Caco-2 (cell line): ENCODE measurements around the gene NLGN4X. TPM values are rescaled to one million over a fixed set of nuclear protein-coding genes. Genes with fewer than 3 reads are reported as not detected.

Source experiments
- BruUV-seq: library from RNA; stranded (reverse); fragments of 400-500 nt; replicated peaks from 2 replicates; lab custom pipeline; 2021; lab: Mats Ljungman, UMichigan
- CTCF ChIA-PET: fragments of 300-600 bp; sonication (Branson Sonifier 250); formaldehyde crosslinking; loops from one replicate; lab custom pipeline; 2022; ENCODE audit warnings: antibody characterized with exemption; lab: Charles Lee
- POLR2A ChIA-PET: fragments of 300-600 bp; sonication (Branson Sonifier 250); formaldehyde crosslinking; loops from one replicate; lab custom pipeline; 2022; ENCODE audit warnings: antibody characterized with exemption; lab: Charles Lee
- DNase-seq, 2 experiments: peaks; one replicate each; pipeline versions ENCODE4 v3.0.0 to v3.0.0-alpha.2; 2020 to 2022
- H3K27me3 ChIP-seq: replicated peaks from 2 replicates; pipeline ENCODE4 v1.6.0; 2011; ENCODE audit warnings: low read length; ENCODE audit not compliant: control insufficient read depth, insufficient read depth
- H3K36me3 ChIP-seq: 2 replicates; pipeline ENCODE4 v1.5.1; 2011; ENCODE audit warnings: low read length; ENCODE audit not compliant: control insufficient read depth, insufficient read depth
- H3K4me1 ChIP-seq: fragments of 250-450 bp; sonication (Bioruptor Pico); 2 replicates; pipeline ENCODE4 v1.5.1; 2020; ENCODE audit warnings: mild to moderate bottlenecking
- H3K4me3 ChIP-seq: 2 replicates; pipeline ENCODE4 v1.5.1; 2011; ENCODE audit warnings: low read depth, mild to moderate bottlenecking, control low read depth, low read length
- H3K9me3 ChIP-seq: fragments of 250-450 bp; sonication (Bioruptor Pico); 2 replicates; pipeline ENCODE4 v1.5.1; 2020; ENCODE audit warnings: mild to moderate bottlenecking, moderate library complexity
- H3K27ac Mint-ChIP-seq: one replicate; pipeline ENCODE4 v1.8.0; 2022; ENCODE audit warnings: mixed read lengths; ENCODE audit not compliant: unreplicated experiment
- H3K27me3 Mint-ChIP-seq: one replicate; pipeline ENCODE4 v1.8.0; 2022; ENCODE audit warnings: mixed read lengths; ENCODE audit not compliant: insufficient read depth, unreplicated experiment
- H3K36me3 Mint-ChIP-seq: one replicate; pipeline ENCODE4 v1.8.0; 2022; ENCODE audit warnings: mild to moderate bottlenecking, mixed read lengths; ENCODE audit not compliant: insufficient read depth, unreplicated experiment
- H3K4me1 Mint-ChIP-seq: one replicate; pipeline ENCODE4 v1.8.0; 2022; ENCODE audit warnings: low read depth, mixed read lengths; ENCODE audit not compliant: unreplicated experiment
- H3K4me3 Mint-ChIP-seq: one replicate; pipeline ENCODE4 v1.8.0; 2022; ENCODE audit warnings: mild to moderate bottlenecking, moderate library complexity, mixed read lengths; ENCODE audit not compliant: unreplicated experiment
- H3K9me3 Mint-ChIP-seq: one replicate; pipeline ENCODE4 v1.8.0; 2022; ENCODE audit warnings: mixed read lengths; ENCODE audit not compliant: unreplicated experiment
- intact Hi-C: fragments of 100-400 bp; cut with micrococcal nuclease; formaldehyde crosslinking; loops from one replicate; pipeline ENCODE4 v1.10.0; 2022; ENCODE audit not compliant: unreplicated experiment
- total RNA-seq: library from RNA; stranded (reverse); gene quantifications from 2 replicates; pipeline ENCODE4 v1.2.3, GENCODE V29; 2022
- TF ChIP-seq, protein P1 (sequence below), 2 experiments: fragments of 200-600 bp in 1 of 2; IDR thresholded peaks; 1 replicate in 1 of 2; 2 replicates in 1 of 2; pipeline versions ENCODE4 v1.5.1 to v1.8.0; 2011 to 2022; ENCODE audit warnings: antibody characterized with exemption in 1 of 2, control low read depth in 1 of 2, inconsistent platforms in 1 of 2, low read depth in 1 of 2, low read length in 1 of 2, mild to moderate bottlenecking in 1 of 2, moderate library complexity in 1 of 2; ENCODE audit not compliant: insufficient read depth in 1 of 2, severe bottlenecking in 1 of 2, unreplicated experiment in 1 of 2

Gene NLGN4X
- total RNA-seq, 1 experiment from 2014 or later: not detected

DNA sequence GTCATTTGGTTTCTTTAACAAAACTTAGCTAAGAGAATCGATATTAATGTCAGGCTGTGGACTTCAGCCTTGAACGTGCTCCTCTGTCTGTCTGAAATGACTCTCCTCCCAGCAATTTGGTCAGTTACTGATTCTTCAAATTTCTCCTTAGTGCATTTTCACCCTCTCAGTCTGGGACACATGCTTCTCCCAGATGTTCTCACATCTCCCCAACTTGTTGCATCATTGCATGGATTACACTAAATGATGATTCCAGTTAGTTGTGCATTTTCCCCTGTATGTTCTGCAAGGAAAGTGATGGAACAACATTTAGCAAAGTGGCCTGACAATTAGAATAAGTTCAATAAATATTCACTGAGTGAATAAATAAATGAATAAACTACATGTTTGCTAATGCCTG lies 94.4 kb downstream of the NLGN4X start:
- Histone ChIP-seq H3K36me3 (no peaks in the 10 kb centered on the region), H3K27me3 (no peaks in the 10 kb centered on the region), H3K4me3 (no peak overlapping the region), H3K9me3 (no peaks in the 10 kb centered on the region), H3K4me1 (no peaks in the 10 kb centered on the region)
- DNase-seq: no peak
- intact Hi-C loops: no loop called here
- TF ChIP-seq, protein P1, sequence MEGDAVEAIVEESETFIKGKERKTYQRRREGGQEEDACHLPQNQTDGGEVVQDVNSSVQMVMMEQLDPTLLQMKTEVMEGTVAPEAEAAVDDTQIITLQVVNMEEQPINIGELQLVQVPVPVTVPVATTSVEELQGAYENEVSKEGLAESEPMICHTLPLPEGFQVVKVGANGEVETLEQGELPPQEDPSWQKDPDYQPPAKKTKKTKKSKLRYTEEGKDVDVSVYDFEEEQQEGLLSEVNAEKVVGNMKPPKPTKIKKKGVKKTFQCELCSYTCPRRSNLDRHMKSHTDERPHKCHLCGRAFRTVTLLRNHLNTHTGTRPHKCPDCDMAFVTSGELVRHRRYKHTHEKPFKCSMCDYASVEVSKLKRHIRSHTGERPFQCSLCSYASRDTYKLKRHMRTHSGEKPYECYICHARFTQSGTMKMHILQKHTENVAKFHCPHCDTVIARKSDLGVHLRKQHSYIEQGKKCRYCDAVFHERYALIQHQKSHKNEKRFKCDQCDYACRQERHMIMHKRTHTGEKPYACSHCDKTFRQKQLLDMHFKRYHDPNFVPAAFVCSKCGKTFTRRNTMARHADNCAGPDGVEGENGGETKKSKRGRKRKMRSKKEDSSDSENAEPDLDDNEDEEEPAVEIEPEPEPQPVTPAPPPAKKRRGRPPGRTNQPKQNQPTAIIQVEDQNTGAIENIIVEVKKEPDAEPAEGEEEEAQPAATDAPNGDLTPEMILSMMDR (IDR thresholded peaks at IDR 0.05; ENCODE audit: insufficient read depth in 1 of 2, low read depth in 1 of 2, low read length in 1 of 2, severe bottlenecking in 1 of 2, unreplicated experiment in 1 of 2): no peak
- CTCF ChIA-PET: no interaction called here
- H3K4me3 Mint-ChIP-seq: no peak overlapping the region
- BruUV-seq: no TSS peak
- H3K27ac Mint-ChIP-seq: no peak overlapping the region
- POLR2A ChIA-PET: no interaction called here
- H3K9me3 Mint-ChIP-seq: no peaks in the 10 kb centered on the region
- H3K36me3 Mint-ChIP-seq: no peaks in the 10 kb centered on the region
- H3K4me1 Mint-ChIP-seq: no peaks in the 10 kb centered on the region
- H3K27me3 Mint-ChIP-seq: peaks cover 4% of the 10 kb centered on the region

DNA sequence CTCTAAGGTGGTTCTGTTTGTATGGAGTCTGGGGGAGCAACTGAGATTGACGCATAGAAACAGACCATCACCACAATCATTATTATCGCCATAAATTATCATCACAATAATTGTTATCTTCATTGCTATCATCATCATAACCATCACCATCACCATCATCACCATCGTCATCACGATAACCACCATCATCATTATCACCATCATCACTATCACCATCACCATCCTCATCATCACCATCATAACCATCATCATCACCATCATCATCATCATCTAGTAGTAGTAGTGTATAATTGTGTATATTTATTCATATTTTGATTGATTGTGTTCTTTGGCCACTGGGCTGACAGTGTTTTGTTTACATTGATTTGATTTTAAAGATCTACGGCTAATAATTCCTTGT lies 95.7 kb downstream of the NLGN4X start:
- Histone ChIP-seq H3K9me3 (no peaks in the 10 kb centered on the region), H3K36me3 (no peaks in the 10 kb centered on the region), H3K4me3 (no peak overlapping the region), H3K27me3 (no peaks in the 10 kb centered on the region), H3K4me1 (no peaks in the 10 kb centered on the region)
- TF ChIP-seq, protein P1 (IDR thresholded peaks at IDR 0.05; ENCODE audit: insufficient read depth in 1 of 2, low read depth in 1 of 2, low read length in 1 of 2, severe bottlenecking in 1 of 2, unreplicated experiment in 1 of 2): no peak
- Mint-ChIP-seq H3K27ac (no peak overlapping the region), H3K36me3 (no peaks in the 10 kb centered on the region), H3K4me3 (no peak overlapping the region), H3K4me1 (no peaks in the 10 kb centered on the region), H3K27me3 (no peaks in the 10 kb centered on the region), H3K9me3 (no peaks in the 10 kb centered on the region)
- CTCF ChIA-PET: no interaction called here
- intact Hi-C loops: no loop called here
- DNase-seq: no peak
- no TSS peak for BruUV-seq
- POLR2A ChIA-PET: no interaction called here

DNA sequence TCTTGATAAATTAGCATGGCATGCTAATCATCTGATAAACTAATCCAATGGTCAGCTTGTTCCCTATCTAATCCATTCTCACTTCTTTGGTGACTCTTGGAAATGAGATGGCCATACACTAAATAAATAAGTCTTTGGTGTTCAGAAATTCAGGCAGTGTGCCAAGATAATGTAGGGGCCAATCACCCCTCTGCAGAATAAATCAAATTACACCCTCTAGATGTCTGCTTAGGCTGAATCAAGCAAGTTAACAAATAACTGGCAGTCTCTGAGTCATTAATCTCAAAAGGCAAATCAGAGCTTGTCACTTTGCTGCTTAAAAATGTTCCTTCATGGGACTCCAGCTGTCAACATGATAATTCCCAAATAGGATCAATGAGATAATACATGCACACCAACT lies 97.4 kb downstream of the NLGN4X start:
- Mint-ChIP-seq H3K27ac (no peak overlapping the region), H3K9me3 (no peaks in the 10 kb centered on the region), H3K4me3 (no peak overlapping the region), H3K4me1 (no peaks in the 10 kb centered on the region), H3K36me3 (no peaks in the 10 kb centered on the region), H3K27me3 (no peaks in the 10 kb centered on the region)
- no TSS peak for BruUV-seq
- Histone ChIP-seq H3K27me3 (no peaks in the 10 kb centered on the region), H3K4me1 (no peaks in the 10 kb centered on the region), H3K36me3 (no peaks in the 10 kb centered on the region), H3K4me3 (no peak overlapping the region), H3K9me3 (no peaks in the 10 kb centered on the region)
- no peak for DNase-seq
- intact Hi-C loops: no loop called here
- ChIA-PET CTCF (no interaction called here), POLR2A (no interaction called here)
- TF ChIP-seq, protein P1 (IDR thresholded peaks at IDR 0.05; ENCODE audit: insufficient read depth in 1 of 2, low read depth in 1 of 2, low read length in 1 of 2, severe bottlenecking in 1 of 2, unreplicated experiment in 1 of 2): no peak
